GM19193 (cell line): ENCODE measurements around the gene ECSIT.

Experiments used
- POLR2A ChIP-seq: IDR thresholded peaks from 4 replicates; pipeline ENCODE4 v1.6.1; 2011; ENCODE audit not compliant: insufficient read depth, insufficient read length; ENCODE audit errors: extremely low read depth

Gene ECSIT

DNA sequence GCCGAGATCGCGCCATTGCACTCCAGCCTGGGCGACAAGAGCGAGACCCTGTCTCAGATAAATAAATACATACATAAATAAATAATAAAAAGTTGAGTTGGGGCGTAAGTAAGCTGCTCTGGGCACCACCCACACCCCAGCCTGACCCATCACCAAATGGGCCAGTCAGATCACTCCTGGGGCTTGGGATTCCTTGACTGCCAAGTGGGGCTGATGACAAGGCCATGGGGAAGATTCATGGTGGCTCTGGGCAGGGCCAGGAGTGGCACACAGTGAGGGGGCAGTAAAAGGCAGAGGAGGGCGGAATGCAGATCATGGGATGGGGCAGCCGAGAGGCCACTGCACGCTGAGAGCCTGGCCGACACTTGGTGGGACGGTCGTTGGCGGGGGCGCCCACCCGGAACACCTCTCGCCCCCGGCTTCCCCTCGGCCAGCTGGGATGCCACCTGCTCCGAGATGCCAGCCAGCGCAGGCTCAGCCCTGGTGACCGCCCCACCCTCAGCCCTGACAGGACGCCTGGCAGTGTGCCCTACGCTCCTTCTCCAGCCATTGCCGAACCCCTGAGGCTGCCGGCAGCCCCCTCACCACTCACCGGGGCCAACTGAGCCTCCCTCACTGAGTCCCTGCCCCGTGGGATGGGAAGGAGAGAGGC, 34.2 kb downstream of the ECSIT start:
- TF ChIP-seq POLR2A = no peak

DNA sequence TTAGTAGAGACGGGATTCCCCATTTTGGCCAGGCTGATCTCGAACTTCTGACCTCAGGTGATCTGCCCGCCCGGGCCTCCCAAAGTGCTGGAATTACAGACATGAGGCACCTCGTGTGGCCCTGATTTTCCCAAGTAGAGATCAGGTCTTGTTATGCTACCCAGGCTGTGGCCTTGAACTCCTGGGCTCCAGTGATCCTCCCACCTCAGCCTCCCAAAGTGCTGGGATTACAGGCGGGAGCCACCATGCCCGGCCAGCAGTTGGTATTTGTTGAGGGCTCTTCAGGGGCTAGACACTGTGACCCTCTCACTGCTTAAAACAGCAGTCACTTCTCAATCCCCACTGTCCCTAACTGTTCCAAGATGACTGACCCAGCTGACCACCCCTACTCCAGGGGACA, 39.6 kb downstream of the ECSIT start:
- TF ChIP-seq POLR2A = no peak

DNA sequence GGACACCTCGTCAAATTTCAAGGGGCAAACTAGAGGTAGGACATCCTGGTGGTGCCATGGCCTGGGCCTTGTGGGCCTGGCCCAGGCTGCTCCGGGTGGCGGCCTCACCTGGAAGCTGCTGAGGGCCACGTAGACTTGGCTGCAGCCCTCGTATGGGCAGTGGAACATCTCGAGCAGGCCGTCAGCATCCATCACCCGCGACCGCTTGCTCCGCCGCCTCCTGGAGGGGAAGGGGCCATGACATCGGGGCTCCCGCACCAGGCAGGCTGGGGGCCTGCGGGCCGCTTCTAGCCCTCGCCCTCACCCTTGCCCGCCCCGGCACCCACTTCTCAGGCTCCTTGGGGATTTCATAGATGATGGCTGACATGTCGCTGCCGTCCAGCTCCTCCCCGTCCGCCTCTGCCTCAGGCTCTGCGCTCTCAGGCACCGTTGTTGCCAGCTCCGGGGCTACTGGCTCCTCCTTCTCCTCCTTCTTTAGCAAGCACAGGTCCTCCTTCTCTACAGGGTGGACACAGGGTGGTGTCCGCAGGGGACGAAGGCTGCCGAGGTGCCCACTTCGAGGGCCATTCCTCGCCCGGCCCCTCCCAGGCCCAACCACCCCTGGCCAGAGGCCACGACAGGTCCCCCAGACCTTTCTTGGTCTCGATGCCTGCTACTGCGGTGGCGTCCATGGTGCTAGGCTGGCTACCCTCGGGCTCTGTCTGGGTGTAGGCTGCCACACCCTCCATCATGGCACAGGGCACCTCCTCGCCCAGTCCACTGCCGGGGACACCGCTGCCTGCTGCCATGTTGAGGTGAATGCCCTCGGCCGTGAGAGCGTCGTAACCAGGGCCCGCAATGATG, 42.1 kb downstream of the ECSIT start:
- no peak for TF ChIP-seq POLR2A

DNA sequence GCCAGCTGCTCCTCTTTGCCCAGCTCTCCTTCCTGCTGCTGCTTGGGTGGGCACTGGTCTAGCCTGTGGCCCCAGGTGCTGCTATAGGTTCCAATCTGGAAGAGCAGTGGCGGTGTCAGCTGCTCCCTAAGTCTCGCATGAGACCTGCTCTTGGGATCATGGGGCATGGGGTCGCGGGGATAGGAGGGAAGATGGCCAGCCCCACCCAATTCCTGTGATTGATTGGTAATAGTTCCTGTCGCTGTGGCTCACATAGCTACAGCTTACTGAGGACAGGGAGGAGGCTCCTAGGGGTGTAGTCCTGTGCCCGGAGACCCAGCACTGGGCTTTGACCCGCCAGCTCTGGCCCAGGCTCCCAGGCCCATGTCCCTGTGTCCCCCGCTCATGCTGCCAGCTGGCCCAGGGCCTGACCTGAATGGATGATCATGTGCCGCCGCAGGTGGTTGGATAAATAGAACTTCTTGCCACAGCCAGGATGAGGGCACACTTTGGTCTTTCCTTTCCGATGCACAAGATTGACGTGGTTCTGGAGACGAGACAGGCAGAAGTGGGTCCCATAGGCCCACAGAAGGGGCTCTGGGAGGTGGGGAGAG, 43.6 kb downstream of the ECSIT start:
- TF ChIP-seq POLR2A = no peak

DNA sequence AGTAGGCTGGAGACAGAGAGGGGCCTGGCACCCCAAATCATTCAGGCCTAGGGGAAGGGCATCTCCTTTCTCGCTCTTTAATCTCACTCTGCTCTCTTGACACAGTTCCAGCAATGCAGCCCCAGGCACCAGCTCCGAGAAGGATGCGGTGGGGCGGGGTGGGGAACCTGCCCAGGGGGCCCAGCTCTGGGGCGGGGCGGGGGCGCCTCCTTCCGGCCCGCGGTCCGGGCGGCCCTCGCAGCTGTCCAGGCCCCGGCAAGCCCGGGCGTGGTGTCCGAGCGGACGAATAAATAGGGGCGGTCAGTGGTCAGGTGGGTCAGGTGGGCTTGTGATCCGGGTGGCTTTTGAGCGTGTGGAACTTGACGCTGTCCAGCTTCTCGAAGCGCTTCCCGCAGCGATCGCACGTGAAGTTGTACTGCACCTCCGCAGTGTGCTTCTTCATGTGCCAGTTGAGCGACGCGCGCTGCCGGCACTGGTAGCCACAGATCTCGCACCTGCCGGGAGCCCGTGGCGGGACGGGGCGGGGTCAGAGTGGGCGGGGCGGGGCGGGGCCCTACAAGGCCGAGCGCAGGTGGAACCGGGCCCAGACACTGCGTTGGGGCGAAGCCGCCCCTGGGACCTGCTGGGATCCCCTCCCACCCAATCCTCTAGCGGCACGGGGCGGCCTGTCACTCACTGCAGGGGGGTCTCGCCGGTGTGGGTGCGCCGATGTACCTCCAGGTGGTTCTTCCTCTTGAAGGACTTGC, 45.4 kb downstream of the ECSIT start:
- no peak for TF ChIP-seq POLR2A

DNA sequence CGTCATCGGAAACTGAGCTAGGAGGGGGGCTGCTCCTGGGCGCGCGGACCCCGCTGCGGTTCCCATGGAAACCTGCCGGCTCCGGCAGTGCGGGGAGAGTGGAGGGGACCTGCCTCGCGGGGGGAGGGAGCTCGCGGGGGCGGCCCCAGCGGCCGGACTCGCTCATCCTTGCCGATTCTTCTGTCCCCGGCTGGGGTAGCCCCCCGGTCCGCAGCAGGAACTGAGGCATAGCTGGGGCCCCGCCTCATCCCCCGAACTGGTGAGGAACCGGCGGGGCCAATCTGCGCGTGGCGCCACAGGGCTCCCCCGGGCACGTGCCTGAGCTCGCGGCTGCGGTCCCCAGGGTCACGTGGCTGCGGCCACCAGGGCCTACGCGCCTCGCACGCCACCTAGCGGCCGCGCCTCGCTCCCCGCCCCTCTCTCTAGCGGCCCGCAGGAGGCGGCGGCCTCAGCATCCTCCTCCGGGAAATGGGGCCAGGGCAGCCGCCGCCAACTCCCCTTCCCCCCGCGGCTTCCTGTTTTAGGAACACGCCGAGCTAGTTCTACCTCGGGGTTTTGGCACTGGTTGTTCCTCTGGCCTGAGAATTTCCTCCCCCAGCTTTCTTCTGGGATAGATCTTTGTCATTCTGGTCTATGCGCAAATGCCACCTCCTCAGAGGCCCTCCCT, 46.4 kb downstream of the ECSIT start:
- no peak for TF ChIP-seq POLR2A

DNA sequence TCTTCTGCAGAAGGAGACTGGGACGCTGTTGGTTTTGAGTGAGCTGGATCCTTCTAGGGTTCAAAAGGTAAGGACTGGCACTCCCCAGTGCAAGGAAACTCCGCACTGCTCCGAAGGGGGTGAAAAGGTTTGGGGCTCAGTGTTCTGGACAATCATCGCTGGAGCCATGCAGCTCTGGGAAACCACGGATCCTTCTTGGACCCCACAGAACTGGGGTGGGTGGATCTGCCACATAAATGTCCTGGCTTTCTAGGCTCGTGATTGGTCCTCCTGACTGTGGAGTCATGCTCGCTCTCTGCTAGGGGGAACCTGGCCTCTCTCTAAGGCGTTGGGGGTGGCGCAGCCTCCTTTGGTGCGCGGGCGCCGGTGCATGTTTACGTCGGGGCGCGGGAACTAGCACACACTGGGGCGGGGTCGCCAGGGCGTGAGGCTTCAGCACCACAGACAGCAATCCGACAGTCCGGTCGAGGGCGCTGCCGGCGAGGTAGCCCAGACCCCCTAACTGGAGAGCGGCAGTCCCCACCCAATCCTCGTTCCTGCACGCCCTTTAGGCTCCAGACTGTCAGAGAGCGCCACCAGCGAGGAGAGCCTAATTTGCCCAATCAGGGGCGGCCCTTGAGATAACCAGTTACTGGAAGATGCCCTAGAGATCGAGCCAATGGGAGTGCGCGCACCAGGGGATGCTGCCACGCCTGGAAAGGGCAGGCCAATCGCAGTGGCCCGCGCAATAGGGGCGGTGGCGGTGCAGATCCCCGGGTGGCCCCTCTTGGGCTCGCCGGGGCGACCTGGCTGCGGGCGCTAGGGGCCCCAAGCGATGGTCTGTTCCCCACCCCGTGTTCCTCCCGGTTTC, 47.2 kb downstream of the ECSIT start:
- TF ChIP-seq POLR2A = no peak

DNA sequence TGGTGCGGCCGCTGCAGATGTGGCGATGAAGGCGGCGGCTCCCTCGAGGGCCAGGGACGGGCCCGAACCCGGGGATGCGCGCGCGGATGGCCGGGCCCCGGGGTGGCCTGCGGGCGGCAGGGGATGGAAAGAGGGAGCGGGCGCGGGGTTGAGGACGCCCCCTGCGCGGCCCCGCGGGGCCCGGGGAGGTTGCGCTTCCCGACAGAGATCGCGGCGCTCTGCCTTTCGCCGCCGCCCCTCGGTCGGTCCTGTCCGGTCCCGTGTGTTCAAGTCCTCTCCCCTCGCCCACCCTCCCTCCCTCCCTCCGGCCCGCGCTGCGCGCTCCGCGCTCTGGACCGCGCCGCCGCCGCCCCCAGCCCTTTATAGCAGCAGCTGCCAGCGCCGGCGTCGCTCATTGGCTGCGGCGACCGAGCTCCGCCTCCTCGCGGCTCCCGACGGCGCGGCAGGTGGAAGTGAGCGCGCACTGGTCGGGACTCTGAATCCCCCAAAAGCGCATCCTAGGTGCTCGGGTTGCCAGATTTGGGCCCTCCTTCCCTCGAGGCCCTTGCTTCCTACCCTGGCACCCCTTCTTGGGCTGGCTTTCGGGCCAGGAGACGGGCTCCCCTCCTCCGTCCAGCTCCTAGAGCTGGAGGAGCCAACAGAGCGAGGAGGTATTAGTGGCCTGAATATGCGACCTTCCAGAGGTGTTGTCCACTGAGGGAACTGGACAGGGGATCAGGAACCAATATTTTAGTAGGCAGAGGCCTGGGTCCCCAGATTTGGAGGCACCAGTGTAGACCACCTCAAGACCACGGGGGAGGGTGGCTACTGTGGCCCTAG, 48.0 kb downstream of the ECSIT start, which contains the start of gene ELAVL3:
TSS of gene ELAVL3 (minus strand) at position 332 of the 819 bp plus-strand sequence. CDS start 438 bp downstream, outside the sequence.
- TF ChIP-seq POLR2A = no peak

DNA sequence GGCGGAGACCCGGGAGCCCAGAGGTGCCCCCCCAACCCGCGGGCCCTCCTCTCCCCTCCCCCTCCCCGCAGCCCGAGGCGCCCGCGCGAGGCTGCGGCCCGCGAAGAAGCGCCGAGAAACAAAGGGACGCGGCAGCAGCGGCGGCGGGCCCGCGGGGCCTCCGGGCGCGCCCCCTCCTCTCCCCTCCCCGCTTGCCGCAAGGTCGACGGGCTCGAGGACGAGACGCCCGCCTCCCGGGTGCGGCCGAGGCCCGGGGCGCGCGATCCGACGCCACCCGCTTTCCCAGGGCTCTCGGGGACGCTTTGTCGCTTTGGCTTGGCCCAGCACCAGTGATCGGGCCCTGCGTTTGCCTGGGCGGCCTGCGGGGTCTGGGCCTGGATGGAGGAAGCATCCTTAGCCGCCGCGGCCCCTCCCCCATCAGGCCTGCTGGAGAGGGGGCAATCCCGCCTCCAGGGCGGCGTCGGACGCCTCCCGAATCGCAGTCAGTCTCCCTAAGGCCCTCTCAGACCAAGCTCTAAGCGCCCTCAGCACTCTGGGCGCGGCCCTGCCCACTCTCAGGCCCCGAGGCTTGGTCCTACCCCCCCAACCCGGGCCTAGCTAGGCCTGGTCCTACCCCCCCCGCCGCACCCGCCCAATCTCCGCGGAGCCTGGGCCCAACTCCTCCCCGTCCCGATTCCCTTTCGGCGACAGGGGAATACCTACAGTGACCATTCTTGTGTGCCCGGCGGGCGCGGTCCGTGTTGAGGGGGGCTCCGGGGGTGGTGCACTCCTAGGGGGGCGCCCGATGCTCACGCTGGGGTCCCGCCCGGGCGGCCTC, 48.8 kb downstream of the ECSIT start:
- no peak for TF ChIP-seq POLR2A

DNA sequence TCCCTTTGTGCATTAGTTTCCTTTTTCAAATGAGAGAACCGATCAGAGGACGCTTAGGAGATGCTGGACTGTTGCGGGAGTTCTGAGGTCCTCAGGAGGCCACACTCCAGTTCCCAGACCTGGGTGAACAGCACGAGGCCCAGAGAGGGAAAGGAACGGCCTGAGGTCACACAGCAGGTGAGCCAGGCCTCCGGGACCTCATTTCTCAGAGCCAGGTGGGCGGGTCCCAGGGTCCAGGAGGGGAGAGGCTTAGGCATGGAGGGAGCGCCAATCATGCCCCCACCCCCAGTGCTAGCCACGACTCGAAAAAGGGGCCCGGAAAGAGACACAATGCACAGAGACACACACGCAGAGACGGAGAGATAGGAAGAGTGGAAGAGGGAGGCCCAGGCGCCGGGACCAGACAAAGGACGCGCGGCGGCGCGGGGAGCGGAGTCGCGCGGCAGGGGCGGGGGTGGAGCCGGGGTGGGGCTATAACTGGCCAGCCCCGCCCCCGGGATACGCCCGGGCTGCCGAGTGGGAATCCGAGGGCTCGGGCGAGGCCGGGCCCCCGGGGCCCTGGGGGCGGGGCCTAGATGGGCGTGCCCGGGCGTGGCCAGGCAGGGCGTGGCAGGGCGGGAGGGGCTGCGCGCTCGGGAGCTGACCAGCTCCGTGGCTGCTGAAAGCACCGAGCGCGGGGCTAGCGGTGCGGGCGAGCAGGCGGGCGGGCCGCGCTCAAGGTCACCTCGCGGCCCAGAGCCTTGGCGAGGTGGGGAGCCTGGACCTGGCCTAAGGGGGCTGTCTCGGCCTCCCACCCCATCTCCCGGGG, 49.6 kb downstream of the ECSIT start:
- TF ChIP-seq POLR2A = no peak
